Panc1 (cell line): Measurements from ENCODE around the gene FUBP1. TPM values are rescaled to one million over a fixed set of nuclear protein-coding genes. Genes with fewer than 3 reads are reported as not detected.
"Not testable (repeated sequence)": the region's sequence is repeated elsewhere in the genome, so short reads cannot be mapped to it uniquely, and the experiment has no call there.

ENCODE experiments used
- ATAC-seq: fragments of 200-7000 bp; cut with Tn5 transposase; 2 replicates; pipeline ENCODE4 v1.9.1; 2020; ENCODE audit warnings: mild to moderate bottlenecking, moderate library complexity
- BruUV-seq: library from RNA; stranded (reverse); fragments of 400-500 nt; replicated peaks from 2 replicates; lab custom pipeline; 2021; lab: Mats Ljungman, UMichigan
- CTCF ChIA-PET: fragments of 300-600 bp; sonication (Branson Sonifier 250); formaldehyde crosslinking; loops from one replicate; lab custom pipeline; 2022; ENCODE audit warnings: antibody characterized with exemption; lab: Charles Lee
- POLR2A ChIA-PET: fragments of 300-600 bp; sonication (Branson Sonifier 250); formaldehyde crosslinking; loops from one replicate; lab custom pipeline; 2022; ENCODE audit warnings: antibody characterized with exemption; lab: Charles Lee
- DNase-seq: peaks from one replicate; pipeline ENCODE4 v3.0.0-alpha.2; 2010; ENCODE audit warnings: low read depth, low spot score
- H3K27ac ChIP-seq: 2 replicates; pipeline ENCODE4 v1.5.1; 2011; ENCODE audit warnings: mild to moderate bottlenecking, low read length, inconsistent platforms
- H3K27me3 ChIP-seq: fragments of 200-500 bp; sonication (Bioruptor generic); 2 replicates; pipeline ENCODE4 v1.6.0; 2014; ENCODE audit warnings: low read length, inconsistent platforms; ENCODE audit not compliant: control insufficient read depth, insufficient read depth
- H3K36me3 ChIP-seq: fragments of 200-500 bp; sonication (Bioruptor generic); 2 replicates; pipeline ENCODE4 v1.5.1; 2014; ENCODE audit warnings: inconsistent platforms, mild to moderate bottlenecking, low read length, moderate library complexity; ENCODE audit not compliant: control insufficient read depth, insufficient read depth
- H3K4me1 ChIP-seq: 2 replicates; pipeline ENCODE4 v1.5.1; 2011; ENCODE audit warnings: inconsistent platforms, mild to moderate bottlenecking, low read length, moderate library complexity; ENCODE audit not compliant: control insufficient read depth, insufficient read depth
- H3K4me3 ChIP-seq, 2 experiments: 2 replicates each; pipeline ENCODE4 v1.5.1; 2011 to 2012; ENCODE audit warnings: low read depth in 2 of 2, low read length in 2 of 2, mild to moderate bottlenecking in 2 of 2, inconsistent platforms in 1 of 2, moderate library complexity in 1 of 2
- H3K9me3 ChIP-seq: fragments of 200-500 bp; sonication (Bioruptor generic); 2 replicates; pipeline ENCODE4 v1.5.1; 2014; ENCODE audit warnings: low read depth, mild to moderate bottlenecking, inconsistent platforms, low read length, moderate library complexity; ENCODE audit not compliant: control insufficient read depth, insufficient read depth
- CTCF ChIP-seq: fragments of 450-650 bp; IDR thresholded peaks from 2 replicates; pipeline ENCODE4 v1.5.1; 2017; ENCODE audit warnings: mild to moderate bottlenecking
- POLR2AphosphoS5 ChIP-seq: IDR thresholded peaks from 2 replicates; pipeline ENCODE4 v1.6.1; 2012; ENCODE audit warnings: mild to moderate bottlenecking, low read depth, low read length, moderate library complexity
- REST ChIP-seq, 2 experiments: IDR thresholded peaks; 2 replicates each; pipeline ENCODE4 v1.6.1; 2011 to 2012; ENCODE audit warnings: low read depth in 2 of 2, control low read depth in 1 of 2, low read length in 1 of 2, mild to moderate bottlenecking in 1 of 2, moderate library complexity in 1 of 2; ENCODE audit not compliant: insufficient read depth in 1 of 2
- SIN3A ChIP-seq: IDR thresholded peaks from 2 replicates; pipeline ENCODE4 v1.6.1; 2012; ENCODE audit warnings: low read depth, mild to moderate bottlenecking, low read length, moderate library complexity, borderline replicate concordance; ENCODE audit not compliant: insufficient read depth
- TCF7L2 ChIP-seq: IDR thresholded peaks from 2 replicates; pipeline ENCODE4 v1.6.1; 2011; ENCODE audit warnings: mild to moderate bottlenecking, low read depth, low read length, inconsistent platforms
- in situ Hi-C: cut with HindIII; loops from 2 replicates; pipeline ENCODE4 v1.10.0; 2016; ENCODE audit warnings: low sequenced_read_pairs, low pct_unique_long_range_greater_than_20kb
- intact Hi-C: fragments of 100-400 bp; cut with micrococcal nuclease; formaldehyde crosslinking; loops from one replicate; pipeline ENCODE4 v1.10.0; 2022; ENCODE audit not compliant: unreplicated experiment
- total RNA-seq: library from RNA; stranded (reverse); gene quantifications from one replicate; pipeline ENCODE4 v1.2.1, GENCODE V29; 2021; ENCODE audit not compliant: unreplicated experiment

FUBP1 gene
- total RNA-seq, 1 experiment from 2014 or later: 150 TPM

GRCh38 chr1:77918918-77919317 lies 60.0 kb downstream of the FUBP1 start:
- H3K36me3 ChIP-seq, in situ Hi-C loops, H3K27ac ChIP-seq, CTCF ChIA-PET, H3K9me3 ChIP-seq, H3K4me3 ChIP-seq, intact Hi-C loops, DNase-seq, H3K27me3 ChIP-seq, ATAC-seq, BruUV-seq, POLR2A ChIA-PET, H3K4me1 ChIP-seq: not testable (repeated sequence)

GRCh38 chr1:77910116-77910515 lies 68.8 kb downstream of the FUBP1 start:
- CTCF ChIA-PET: no interaction called here

More at GRCh38 chr1:77910116-77910515, 68.8 kb downstream of the FUBP1 start:
- Histone ChIP-seq H3K4me3 (no peak overlapping the region), H3K27me3 (no peaks in the 10 kb centered on the region), H3K36me3 (no peaks in the 10 kb centered on the region), H3K9me3 (no peaks in the 10 kb centered on the region), H3K27ac (no peak overlapping the region), H3K4me1 (no peaks in the 10 kb centered on the region)
- in situ Hi-C loops (no loop called here), intact Hi-C loops (no loop called here)
- TF ChIP-seq CTCF (no peak), REST (IDR thresholded peaks at IDR 0.05; ENCODE audit: insufficient read depth in 1 of 2, low read depth in 2 of 2, low read length in 1 of 2) (no peak), TCF7L2 (no peak), SIN3A (no peak), POLR2AphosphoS5 (no peak)
- DNase-seq: no peak
- POLR2A ChIA-PET: interaction anchor here (0.6 kb wide), 1 partner anchor 13 kb away, joined by 8 read pairs; no protein-coding TSS in a partner anchor
- no TSS peak for BruUV-seq
- no peak for ATAC-seq
